22Rv1 (cell line): ENCODE data around the gene ADAM12.

Experiments used
- H3K27ac ChIP-seq: fragments of 450-650 bp; 2 replicates; pipeline ENCODE4 v1.5.1; 2017
- CTCF ChIP-seq: fragments of 450-650 bp; IDR thresholded peaks from 2 replicates; pipeline ENCODE4 v1.5.1; 2017; ENCODE audit warnings: mild to moderate bottlenecking
- ZFX ChIP-seq: fragments of 450-650 bp; IDR thresholded peaks from 2 replicates; pipeline ENCODE4 v1.6.1; 2017; ENCODE audit warnings: antibody characterized with exemption, borderline replicate concordance

Gene ADAM12

GRCh38 chr10:126160571-126160970 is 227.7 kb downstream of the ADAM12 start:
- TF ChIP-seq CTCF (no peak), ZFX (no peak)
- no peak overlapping the region for H3K27ac ChIP-seq

- H3K27ac ChIP-seq: no peak overlapping the region
- TF ChIP-seq CTCF (no peak), ZFX (no peak)
Measured at GRCh38 chr10:126158133-126158892, 230.0 kb downstream of the ADAM12 start.

- no peak for TF ChIP-seq ZFX
- no peak for TF ChIP-seq CTCF
- no peak overlapping the region for H3K27ac ChIP-seq
Measured at GRCh38 chr10:126157189-126157588, 231.1 kb downstream of the ADAM12 start.

GRCh38 chr10:126156503-126156902 is 231.8 kb downstream of the ADAM12 start:
- TF ChIP-seq ZFX (no peak), CTCF (no peak)
- no peak overlapping the region for H3K27ac ChIP-seq

- H3K27ac ChIP-seq: no peak overlapping the region
- TF ChIP-seq ZFX: no peak
Measured at GRCh38 chr10:126156012-126156411, 232.3 kb downstream of the ADAM12 start.

GRCh38 chr10:126155528-126155927 is 232.7 kb downstream of the ADAM12 start:
- TF ChIP-seq CTCF: no peak
- TF ChIP-seq ZFX: no peak
- no peak overlapping the region for H3K27ac ChIP-seq

- TF ChIP-seq CTCF (no peak), ZFX (no peak)
- no peak overlapping the region for H3K27ac ChIP-seq
Measured at GRCh38 chr10:126153711-126154628, 234.3 kb downstream of the ADAM12 start.
